Stomach (tissue), 4 donors: ENCODE results near the gene EXOC2.

Source experiments
- CTCF ChIP-seq, 7 experiments: fragments of 450-650 bp in 4 of 7; fragments of 200-600 bp in 3 of 7; sonication (generic) in 3 of 7; IDR thresholded peaks; one replicate each; pipeline ENCODE4 v1.5.1; 2016 to 2019; ENCODE audit warnings: antibody characterized with exemption in 7 of 7, control low read depth in 2 of 7, mild to moderate bottlenecking in 1 of 7
- POLR2A ChIP-seq, 4 donors: fragments of 450-650 bp; IDR thresholded peaks; one replicate each; pipeline ENCODE4 v1.6.1; 2016; ENCODE audit warnings: antibody characterized with exemption in 4 of 4, control low read depth in 2 of 4, mild to moderate bottlenecking in 1 of 4, moderate library complexity in 1 of 4
- POLR2AphosphoS5 ChIP-seq, 3 donors: sonication (generic); formaldehyde crosslinking; IDR thresholded peaks; one replicate each; pipeline ENCODE4 v1.6.1; 2016; ENCODE audit warnings: antibody characterized with exemption in 3 of 3

GRCh38 chr6:548517-548916, 144.4 kb downstream of the EXOC2 start:
- TF ChIP-seq CTCF (IDR thresholded peaks at IDR 0.05) (no peak), POLR2AphosphoS5 (IDR thresholded peaks at IDR 0.05) (no peak), POLR2A (IDR thresholded peaks at IDR 0.05) (no peak)
